ENCODE measurements around the gene NKAPD1. TPM values are rescaled to one million over a fixed set of nuclear protein-coding genes. Genes with fewer than 3 reads are reported as not detected.

NKAPD1 gene
- total RNA-seq, 3 donors from 2014 or later, result 13.1 to 16.1 (median 14.7) TPM

DNA sequence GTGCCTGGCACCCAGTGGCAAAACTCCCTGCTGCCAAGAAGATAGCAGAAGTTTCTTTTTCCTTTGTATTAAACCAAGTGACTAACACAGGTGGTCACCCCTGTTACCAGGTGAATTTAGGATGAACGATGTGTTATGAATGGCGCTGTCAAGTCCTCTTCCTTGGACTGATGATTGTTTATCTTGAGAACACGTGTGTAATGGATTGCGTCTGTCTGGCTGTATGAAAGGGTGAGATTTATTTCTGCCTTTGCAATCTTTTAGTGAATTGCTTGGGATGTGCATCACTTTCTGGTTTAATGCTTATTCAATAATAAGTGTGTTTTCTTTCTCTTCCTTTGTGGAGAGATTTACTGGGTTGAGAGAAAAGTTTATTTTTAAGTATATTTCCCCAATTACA, 49.0 kb downstream of the NKAPD1 start:
- H3K4me3 ChIP-seq, result no peak overlapping the region
- TF ChIP-seq POLR2AphosphoS5 (IDR thresholded peaks at IDR 0.05), result no peak
- TF ChIP-seq, protein P1, sequence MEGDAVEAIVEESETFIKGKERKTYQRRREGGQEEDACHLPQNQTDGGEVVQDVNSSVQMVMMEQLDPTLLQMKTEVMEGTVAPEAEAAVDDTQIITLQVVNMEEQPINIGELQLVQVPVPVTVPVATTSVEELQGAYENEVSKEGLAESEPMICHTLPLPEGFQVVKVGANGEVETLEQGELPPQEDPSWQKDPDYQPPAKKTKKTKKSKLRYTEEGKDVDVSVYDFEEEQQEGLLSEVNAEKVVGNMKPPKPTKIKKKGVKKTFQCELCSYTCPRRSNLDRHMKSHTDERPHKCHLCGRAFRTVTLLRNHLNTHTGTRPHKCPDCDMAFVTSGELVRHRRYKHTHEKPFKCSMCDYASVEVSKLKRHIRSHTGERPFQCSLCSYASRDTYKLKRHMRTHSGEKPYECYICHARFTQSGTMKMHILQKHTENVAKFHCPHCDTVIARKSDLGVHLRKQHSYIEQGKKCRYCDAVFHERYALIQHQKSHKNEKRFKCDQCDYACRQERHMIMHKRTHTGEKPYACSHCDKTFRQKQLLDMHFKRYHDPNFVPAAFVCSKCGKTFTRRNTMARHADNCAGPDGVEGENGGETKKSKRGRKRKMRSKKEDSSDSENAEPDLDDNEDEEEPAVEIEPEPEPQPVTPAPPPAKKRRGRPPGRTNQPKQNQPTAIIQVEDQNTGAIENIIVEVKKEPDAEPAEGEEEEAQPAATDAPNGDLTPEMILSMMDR (IDR thresholded peaks at IDR 0.05), result no peak
- TF ChIP-seq POLR2A (IDR thresholded peaks at IDR 0.05), result no peak
- no peak overlapping the region for H3K27ac ChIP-seq
- intact Hi-C loops (cut with DNase I; ENCODE audit: low total_unique reads), result no loop called here
- no peaks in the 10 kb centered on the region for H3K27me3 ChIP-seq
- no peaks in the 10 kb centered on the region for H3K4me1 ChIP-seq
- no peaks in the 10 kb centered on the region for H3K9me3 ChIP-seq
- no peaks in the 10 kb centered on the region for H3K36me3 ChIP-seq
- no peak for DNase-seq (ENCODE audit: low spot score in 2 of 2)

DNA sequence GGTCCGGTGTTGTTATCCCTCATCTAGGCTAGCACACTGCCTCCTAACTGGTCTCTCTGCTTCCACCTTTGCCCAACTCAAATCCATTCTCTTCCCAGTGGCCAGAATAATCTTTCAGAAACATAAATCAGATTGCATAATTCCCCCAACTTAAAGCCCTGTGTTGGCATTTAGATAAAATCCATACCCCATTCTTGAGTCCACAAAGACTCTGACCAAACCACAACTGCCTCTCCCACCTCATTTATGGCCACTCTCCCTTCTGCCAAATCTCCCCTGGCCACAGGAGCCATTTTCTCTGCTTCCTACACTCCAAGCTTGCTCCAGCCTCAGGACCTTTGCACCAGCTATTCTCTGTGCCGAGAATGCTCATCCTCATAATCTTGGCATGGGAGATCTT, 53.0 kb downstream of the NKAPD1 start:
- H3K27me3 ChIP-seq, result no peaks in the 10 kb centered on the region
- H3K9me3 ChIP-seq, result no peaks in the 10 kb centered on the region
- no peaks in the 10 kb centered on the region for H3K4me1 ChIP-seq
- DNase-seq (ENCODE audit: low spot score in 2 of 2), result no peak
- H3K27ac ChIP-seq, result no peak overlapping the region
- intact Hi-C loops (cut with DNase I; ENCODE audit: low total_unique reads), result no loop called here
- TF ChIP-seq, protein P1 (IDR thresholded peaks at IDR 0.05), result no peak
- TF ChIP-seq POLR2AphosphoS5 (IDR thresholded peaks at IDR 0.05), result no peak
- TF ChIP-seq POLR2A (IDR thresholded peaks at IDR 0.05), result no peak
- H3K36me3 ChIP-seq, result no peaks in the 10 kb centered on the region
- no peak overlapping the region for H3K4me3 ChIP-seq

DNA sequence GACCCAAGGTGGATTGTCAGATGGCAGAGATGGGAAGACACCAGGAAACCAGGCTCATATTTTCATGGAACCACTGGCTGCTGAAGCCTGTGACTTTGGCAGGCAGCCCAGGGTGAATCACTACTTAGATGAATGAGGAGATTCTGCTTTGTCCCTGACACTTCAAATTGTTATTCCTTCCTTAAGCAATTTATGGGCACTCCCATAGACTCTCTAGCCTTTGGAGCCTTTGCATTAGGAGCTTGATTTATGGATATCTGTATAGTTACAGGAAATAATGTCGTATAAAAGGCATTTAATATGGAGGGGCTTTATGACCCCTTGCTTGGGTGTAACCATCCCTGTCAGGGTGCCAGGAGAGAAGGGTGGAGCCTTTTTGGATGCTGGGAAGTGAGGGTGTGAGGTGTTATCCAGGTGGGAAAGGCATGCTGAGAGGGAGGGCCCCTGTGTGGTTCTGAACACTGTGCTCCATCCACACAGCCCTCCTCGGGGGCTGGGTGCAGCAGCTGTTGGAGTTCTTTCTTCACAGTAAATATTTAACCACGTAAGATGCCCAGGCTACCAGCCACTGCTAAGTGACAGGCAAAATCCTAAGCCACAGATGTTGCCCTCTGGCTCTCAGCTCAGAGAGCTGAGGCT, 54.5 kb downstream of the NKAPD1 start:
- peak; percentile 74 to 82 for DNase-seq (ENCODE audit: low spot score in 2 of 2)
- H3K4me1 ChIP-seq, result no peaks in the 10 kb centered on the region
- intact Hi-C loops (cut with DNase I; ENCODE audit: low total_unique reads), result no loop called here
- no peaks in the 10 kb centered on the region for H3K9me3 ChIP-seq
- no peaks in the 10 kb centered on the region for H3K27me3 ChIP-seq
- H3K36me3 ChIP-seq, result no peaks in the 10 kb centered on the region
- TF ChIP-seq, protein P1 (IDR thresholded peaks at IDR 0.05), result no peak
- no peak for TF ChIP-seq POLR2AphosphoS5 (IDR thresholded peaks at IDR 0.05)
- TF ChIP-seq POLR2A (IDR thresholded peaks at IDR 0.05), result no peak
- H3K4me3 ChIP-seq, result no peak overlapping the region
- peak overlapping the region; percentile 5 to 53 for H3K27ac ChIP-seq

GRCh38 chr11:112129656-112130055, 55.6 kb downstream of the NKAPD1 start:
- H3K4me1 ChIP-seq, result no peaks in the 10 kb centered on the region
- TF ChIP-seq POLR2A (IDR thresholded peaks at IDR 0.05), result no peak
- TF ChIP-seq, protein P1 (IDR thresholded peaks at IDR 0.05), result no peak
- TF ChIP-seq POLR2AphosphoS5 (IDR thresholded peaks at IDR 0.05), result no peak
- DNase-seq (ENCODE audit: low spot score in 2 of 2), result no peak
- no peak overlapping the region for H3K27ac ChIP-seq
- H3K27me3 ChIP-seq, result no peaks in the 10 kb centered on the region
- H3K36me3 ChIP-seq, result no peaks in the 10 kb centered on the region
- no peak overlapping the region for H3K4me3 ChIP-seq
- intact Hi-C loops (cut with DNase I; ENCODE audit: low total_unique reads), result no loop called here
- no peaks in the 10 kb centered on the region for H3K9me3 ChIP-seq

- H3K27me3 ChIP-seq, result no peaks in the 10 kb centered on the region
- TF ChIP-seq POLR2AphosphoS5 (IDR thresholded peaks at IDR 0.05) (no peak), POLR2A (IDR thresholded peaks at IDR 0.05) (no peak)
- TF ChIP-seq, protein P1 (IDR thresholded peaks at IDR 0.05), result no peak
- H3K9me3 ChIP-seq, result no peaks in the 10 kb centered on the region
- H3K36me3 ChIP-seq, result no peaks in the 10 kb centered on the region
- H3K4me3 ChIP-seq, result no peak overlapping the region
- no peak overlapping the region for H3K27ac ChIP-seq
- intact Hi-C loops (cut with DNase I; ENCODE audit: low total_unique reads), result no loop called here
- DNase-seq (ENCODE audit: low spot score in 2 of 2), result no peak
- no peaks in the 10 kb centered on the region for H3K4me1 ChIP-seq
Observed at GRCh38 chr11:112132737-112133136, 58.6 kb downstream of the NKAPD1 start.
